ENCODE measurements around the gene STBD1. TPM values are rescaled to one million over a fixed set of nuclear protein-coding genes. Genes with fewer than 3 reads are reported as not detected.

STBD1 gene
- total RNA-seq, 1 donor from 2014 or later, result 0.09 TPM

DNA sequence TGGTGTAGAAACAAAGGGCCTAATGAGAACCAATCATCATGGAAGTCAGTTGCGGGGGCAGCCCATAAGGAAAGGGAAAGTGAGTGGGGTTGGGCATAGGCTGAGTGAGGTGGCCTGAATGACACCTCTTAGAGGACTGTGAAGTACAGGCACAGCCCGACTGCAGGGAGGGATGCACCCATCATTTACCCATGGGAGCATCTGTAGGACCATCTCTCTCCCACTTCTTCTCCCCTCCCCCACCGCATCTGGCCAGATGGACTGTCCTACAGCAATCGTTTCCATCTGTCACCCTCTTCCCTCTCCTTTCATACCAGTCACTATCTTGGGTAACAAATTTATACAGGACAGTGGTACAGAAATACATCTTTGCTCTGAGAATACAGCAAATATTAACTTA, 4.2 kb downstream of the STBD1 start:
- CTCF ChIA-PET, result no interaction called here
- Mint-ChIP-seq H3K4me3 (no peak overlapping the region), H3K9me3 (no peaks in the 10 kb centered on the region), H3K27me3 (peaks cover 25% of the 10 kb centered on the region), H3K36me3 (ENCODE audit: low read depth) (no peaks in the 10 kb centered on the region), H3K27ac (no peak overlapping the region), H3K4me1 (peaks cover 9% of the 10 kb centered on the region)
- TF ChIP-seq, protein P1, sequence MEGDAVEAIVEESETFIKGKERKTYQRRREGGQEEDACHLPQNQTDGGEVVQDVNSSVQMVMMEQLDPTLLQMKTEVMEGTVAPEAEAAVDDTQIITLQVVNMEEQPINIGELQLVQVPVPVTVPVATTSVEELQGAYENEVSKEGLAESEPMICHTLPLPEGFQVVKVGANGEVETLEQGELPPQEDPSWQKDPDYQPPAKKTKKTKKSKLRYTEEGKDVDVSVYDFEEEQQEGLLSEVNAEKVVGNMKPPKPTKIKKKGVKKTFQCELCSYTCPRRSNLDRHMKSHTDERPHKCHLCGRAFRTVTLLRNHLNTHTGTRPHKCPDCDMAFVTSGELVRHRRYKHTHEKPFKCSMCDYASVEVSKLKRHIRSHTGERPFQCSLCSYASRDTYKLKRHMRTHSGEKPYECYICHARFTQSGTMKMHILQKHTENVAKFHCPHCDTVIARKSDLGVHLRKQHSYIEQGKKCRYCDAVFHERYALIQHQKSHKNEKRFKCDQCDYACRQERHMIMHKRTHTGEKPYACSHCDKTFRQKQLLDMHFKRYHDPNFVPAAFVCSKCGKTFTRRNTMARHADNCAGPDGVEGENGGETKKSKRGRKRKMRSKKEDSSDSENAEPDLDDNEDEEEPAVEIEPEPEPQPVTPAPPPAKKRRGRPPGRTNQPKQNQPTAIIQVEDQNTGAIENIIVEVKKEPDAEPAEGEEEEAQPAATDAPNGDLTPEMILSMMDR (IDR thresholded peaks at IDR 0.05), result no peak
- no peak for ATAC-seq (ENCODE audit: low read depth)
- no peak for DNase-seq
- POLR2A ChIA-PET, result no interaction called here
- intact Hi-C loops (cut with micrococcal nuclease), result no loop called here

DNA sequence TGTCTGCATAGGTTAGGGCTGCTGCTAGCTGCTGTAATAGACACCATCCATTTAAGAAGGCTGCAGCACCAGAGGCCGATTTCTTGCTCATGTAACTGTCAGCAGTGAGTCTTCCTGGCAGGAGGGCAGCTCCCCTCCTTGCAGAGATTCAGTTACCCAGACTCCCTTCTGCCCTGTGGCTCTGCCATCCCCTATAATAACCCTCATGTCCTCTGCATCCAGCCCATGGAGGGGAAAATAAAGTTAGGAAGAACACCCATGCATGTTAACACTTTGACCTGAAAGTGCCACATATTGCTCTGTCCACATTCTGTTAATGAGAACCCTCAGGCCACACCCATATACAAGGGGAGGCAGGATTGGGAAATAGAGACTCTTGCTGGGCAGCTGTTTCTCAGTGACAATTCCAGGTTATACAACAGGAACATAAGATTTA, 5.4 kb downstream of the STBD1 start:
- intact Hi-C loops (cut with micrococcal nuclease), result no loop called here
- H3K27me3 Mint-ChIP-seq, result peaks cover 33% of the 10 kb centered on the region
- CTCF ChIA-PET, result no interaction called here

DNA sequence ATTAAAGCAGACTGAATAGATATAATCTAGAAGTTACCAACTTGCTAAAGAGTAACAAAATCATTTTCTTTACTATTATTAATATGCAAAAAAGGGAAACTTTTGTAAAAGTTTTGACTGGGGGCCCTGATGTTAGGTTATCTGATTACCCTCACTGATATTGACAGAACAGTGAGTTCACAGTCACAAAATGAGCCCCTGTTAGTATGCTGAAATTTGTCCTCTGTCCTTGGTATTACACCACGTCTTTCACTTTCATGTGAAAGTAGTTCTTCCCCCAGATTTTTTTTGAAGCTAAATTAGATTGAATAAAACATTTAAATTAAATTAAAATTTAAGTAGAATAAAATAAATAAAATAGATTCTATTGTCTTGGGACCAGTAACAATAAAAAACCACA, 5.9 kb downstream of the STBD1 start:
- Mint-ChIP-seq H3K27ac (no peak overlapping the region), H3K36me3 (ENCODE audit: low read depth) (peaks cover 1% of the 10 kb centered on the region), H3K4me1 (no peaks in the 10 kb centered on the region), H3K4me3 (no peak overlapping the region), H3K27me3 (peaks cover 38% of the 10 kb centered on the region), H3K9me3 (peaks cover 13% of the 10 kb centered on the region)
- ChIA-PET CTCF (no interaction called here), POLR2A (no interaction called here)
- TF ChIP-seq, protein P1 (IDR thresholded peaks at IDR 0.05), result no peak
- DNase-seq, result no peak
- no peak for ATAC-seq (ENCODE audit: low read depth)
- intact Hi-C loops (cut with micrococcal nuclease), result no loop called here

More for the DNA sequence above, 5.4 kb downstream of the STBD1 start:
- ATAC-seq (ENCODE audit: low read depth) (no peak), DNase-seq (no peak)
- H3K36me3 Mint-ChIP-seq (ENCODE audit: low read depth), result peaks cover under 1% of the 10 kb centered on the region
- POLR2A ChIA-PET, result no interaction called here
- TF ChIP-seq, protein P1 (IDR thresholded peaks at IDR 0.05), result no peak
- peaks cover 7% of the 10 kb centered on the region for H3K9me3 Mint-ChIP-seq
- H3K4me3 Mint-ChIP-seq, result no peak overlapping the region
- no peak overlapping the region for H3K27ac Mint-ChIP-seq
- H3K4me1 Mint-ChIP-seq, result peaks cover 3% of the 10 kb centered on the region

DNA sequence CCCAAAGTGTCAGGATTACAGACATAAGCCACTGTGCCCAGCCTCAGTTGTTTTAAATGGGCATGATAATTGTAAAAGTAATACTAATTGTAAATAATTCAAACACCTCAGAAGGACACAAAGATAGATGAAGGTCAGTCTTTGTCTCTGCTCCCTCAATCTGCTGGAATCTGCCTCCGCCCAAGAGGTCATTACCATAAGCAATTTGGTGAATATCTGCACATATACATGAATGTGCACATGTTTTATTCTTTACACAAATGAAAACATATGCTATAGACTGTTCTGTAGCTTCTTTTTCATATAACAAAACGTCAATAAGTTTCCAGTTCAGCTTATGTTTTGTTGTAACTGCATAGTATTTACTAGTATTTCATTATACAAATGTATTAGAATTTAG, 7.0 kb downstream of the STBD1 start:
- TF ChIP-seq, protein P1 (IDR thresholded peaks at IDR 0.05), result no peak
- no peaks in the 10 kb centered on the region for H3K4me1 Mint-ChIP-seq
- H3K27me3 Mint-ChIP-seq, result peaks cover 39% of the 10 kb centered on the region
- ChIA-PET CTCF (no interaction called here), POLR2A (no interaction called here)
- H3K9me3 Mint-ChIP-seq, result peaks cover 17% of the 10 kb centered on the region
- ATAC-seq (ENCODE audit: low read depth) (no peak), DNase-seq (no peak)
- H3K4me3 Mint-ChIP-seq, result no peak overlapping the region
- intact Hi-C loops (cut with micrococcal nuclease), result no loop called here
- no peak overlapping the region for H3K27ac Mint-ChIP-seq
- peaks cover 1% of the 10 kb centered on the region for H3K36me3 Mint-ChIP-seq (ENCODE audit: low read depth)

DNA sequence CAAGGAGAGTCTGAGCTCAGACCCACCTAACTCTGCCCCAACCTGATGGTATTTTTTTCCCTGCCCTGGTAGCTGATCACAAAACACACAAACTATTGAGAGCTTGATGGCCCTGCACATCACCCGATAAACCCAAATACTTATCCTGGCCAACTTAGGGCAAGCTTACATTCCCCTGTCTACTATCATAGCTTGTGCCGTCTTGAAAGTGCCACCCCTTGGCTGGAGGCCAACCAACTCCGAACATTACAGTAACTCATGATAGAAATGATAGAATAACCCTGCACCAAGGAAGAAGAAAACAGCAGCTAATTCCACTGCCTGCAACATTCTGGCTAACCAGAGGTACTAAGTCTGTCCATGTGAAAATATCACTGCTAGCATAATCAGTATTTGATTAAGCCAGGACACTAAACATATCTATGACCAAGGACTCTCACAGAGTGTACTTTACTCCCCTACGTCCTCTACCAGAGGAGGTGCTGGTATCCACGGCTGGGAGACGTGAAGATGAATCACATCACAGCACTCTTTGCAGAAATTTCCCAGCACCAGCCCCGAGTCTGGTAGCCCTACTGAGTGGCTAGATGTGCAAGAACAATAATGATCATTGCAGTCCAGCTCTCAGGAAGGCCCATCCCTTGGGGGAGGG, 8.9 kb downstream of the STBD1 start:
- DNase-seq (no peak), ATAC-seq (ENCODE audit: low read depth) (no peak)
- no peaks in the 10 kb centered on the region for H3K4me1 Mint-ChIP-seq
- intact Hi-C loops (cut with micrococcal nuclease), result no loop called here
- no peak overlapping the region for H3K4me3 Mint-ChIP-seq
- H3K27ac Mint-ChIP-seq, result no peak overlapping the region
- peaks cover 1% of the 10 kb centered on the region for H3K36me3 Mint-ChIP-seq (ENCODE audit: low read depth)
- ChIA-PET CTCF (no interaction called here), POLR2A (no interaction called here)
- peaks cover 22% of the 10 kb centered on the region for H3K9me3 Mint-ChIP-seq
- H3K27me3 Mint-ChIP-seq, result peaks cover 31% of the 10 kb centered on the region
- TF ChIP-seq, protein P1 (IDR thresholded peaks at IDR 0.05), result no peak

All from activated B cell treated with CpG ODN at 0.5 μM for 24 hours (primary cell).